ENCODE results near the gene OSBPL2.

DNA sequence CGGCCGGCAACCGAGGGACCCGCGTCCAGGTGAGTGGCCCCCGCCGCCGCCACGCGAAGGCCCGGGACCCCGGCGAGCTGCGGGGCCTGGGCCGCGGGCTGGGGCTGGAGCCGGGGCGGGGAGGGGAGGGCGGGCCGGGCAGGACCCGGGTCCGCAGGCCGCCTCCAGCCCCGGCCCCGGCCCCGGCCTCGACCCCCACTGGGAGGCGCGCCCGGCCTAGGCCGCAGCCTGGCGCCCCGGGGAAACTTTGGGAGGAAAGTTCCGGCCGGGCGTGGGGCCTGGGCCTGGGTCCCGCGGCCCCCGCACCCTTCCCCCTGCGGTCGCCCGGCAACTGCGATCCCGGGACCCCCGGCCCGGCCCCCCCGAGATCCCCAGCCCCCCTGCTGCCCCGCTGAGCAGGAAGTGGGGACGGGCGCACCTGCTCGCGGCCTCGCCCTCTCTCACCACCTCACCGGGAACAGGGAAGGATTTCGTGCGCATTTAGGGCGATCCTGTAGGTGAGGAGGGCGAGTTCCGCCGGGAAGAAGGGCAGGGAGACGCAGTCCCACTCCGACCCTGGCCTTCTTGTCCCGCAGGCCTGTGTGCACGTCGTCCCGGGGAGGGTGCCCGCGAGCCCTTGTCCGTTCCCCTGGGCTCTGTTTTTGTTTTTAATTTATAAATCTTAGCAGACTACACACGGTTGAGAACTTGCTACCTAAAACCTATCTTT is 402 bp downstream of the OSBPL2 start:
- TF ChIP-seq CTCF (IDR thresholded peaks at IDR 0.05) (no peak), POLR2A (IDR thresholded peaks at IDR 0.05) (peak in 2 of 4 donors; percentile 45 to 67)

Measured in esophagus squamous epithelium (tissue), 4 donors.